H9 (cell line): Measurements from ENCODE around the gene NUP85. TPM values are rescaled to one million over a fixed set of nuclear protein-coding genes. Genes with fewer than 3 reads are reported as not detected.

Source experiments
- DNase-seq: peaks from one replicate; pipeline ENCODE4 v3.0.0-alpha.2; 2017
- H2AFZ ChIP-seq: one replicate; pipeline ENCODE4 v1.6.1; 2013; ENCODE audit warnings: mild to moderate bottlenecking, low read length, control low read depth, moderate library complexity
- H2AK5ac ChIP-seq: 2 replicates; pipeline ENCODE4 v1.6.1; 2013; ENCODE audit warnings: low read length, control low read depth, mixed read lengths; ENCODE audit not compliant: insufficient read length
- H2BK120ac ChIP-seq: one replicate; pipeline ENCODE4 v1.6.1; 2013; ENCODE audit warnings: low read depth, mild to moderate bottlenecking, low read length, control low read depth, inconsistent platforms; ENCODE audit not compliant: poor library complexity, severe bottlenecking
- H2BK12ac ChIP-seq: 2 replicates; pipeline ENCODE4 v1.6.1; 2013; ENCODE audit warnings: low read length, control low read depth, mixed read lengths, low read depth; ENCODE audit not compliant: insufficient read length
- H2BK15ac ChIP-seq: 2 replicates; pipeline ENCODE4 v1.6.1; 2013; ENCODE audit warnings: low read depth, low read length, control low read depth
- H2BK20ac ChIP-seq: one replicate; pipeline ENCODE4 v1.6.1; 2013; ENCODE audit warnings: low read depth, mild to moderate bottlenecking, low read length, control low read depth, inconsistent platforms; ENCODE audit not compliant: poor library complexity, severe bottlenecking
- H2BK5ac ChIP-seq: 2 replicates; pipeline ENCODE4 v1.6.1; 2013; ENCODE audit warnings: low read length, control low read depth, mixed read lengths; ENCODE audit not compliant: insufficient read length
- H3K14ac ChIP-seq: 2 replicates; pipeline ENCODE4 v1.6.1; 2013; ENCODE audit warnings: low read length, control low read depth; ENCODE audit not compliant: insufficient read depth
- H3K18ac ChIP-seq: 2 replicates; pipeline ENCODE4 v1.6.1; 2013; ENCODE audit warnings: low read depth, mild to moderate bottlenecking, mixed read lengths, low read length, control low read depth; ENCODE audit not compliant: insufficient read length
- H3K23ac ChIP-seq: 2 replicates; pipeline ENCODE4 v1.6.1; 2013; ENCODE audit warnings: low read length, control low read depth, mixed read lengths, low read depth; ENCODE audit not compliant: insufficient read length
- H3K23me2 ChIP-seq: 2 replicates; pipeline ENCODE4 v1.6.1; 2013; ENCODE audit warnings: low read depth, mild to moderate bottlenecking, mixed read lengths, low read length, control low read depth; ENCODE audit not compliant: insufficient read length, poor library complexity, severe bottlenecking
- H3K27ac ChIP-seq: 2 replicates; pipeline ENCODE4 v1.5.1; 2013; ENCODE audit warnings: low read length, control low read depth, mixed read lengths, low read depth; ENCODE audit not compliant: insufficient read length
- H3K27me3 ChIP-seq: 2 replicates; pipeline ENCODE4 v1.6.1; 2013; ENCODE audit warnings: low read length, control low read depth, inconsistent platforms; ENCODE audit not compliant: insufficient read depth
- H3K4ac ChIP-seq: 2 replicates; pipeline ENCODE4 v1.6.1; 2013; ENCODE audit warnings: low read depth, mild to moderate bottlenecking, control low read depth, inconsistent platforms, low read length, moderate library complexity
- H3K4me1 ChIP-seq: 2 replicates; pipeline ENCODE4 v1.6.1; 2013; ENCODE audit warnings: low read length, control low read depth, inconsistent platforms; ENCODE audit not compliant: insufficient read depth
- H3K4me2 ChIP-seq: 2 replicates; pipeline ENCODE4 v1.6.1; 2013; ENCODE audit warnings: low read length, control low read depth, mixed read lengths; ENCODE audit not compliant: insufficient read length, insufficient read depth
- H3K56ac ChIP-seq: 2 replicates; pipeline ENCODE4 v1.6.1; 2013; ENCODE audit warnings: low read depth, mild to moderate bottlenecking, mixed read lengths, low read length, control low read depth; ENCODE audit not compliant: insufficient read length
- H3K79me1 ChIP-seq: 2 replicates; pipeline ENCODE4 v1.6.1; 2013; ENCODE audit warnings: low read depth, mild to moderate bottlenecking, moderate library complexity, low read length, control low read depth, inconsistent platforms; ENCODE audit not compliant: insufficient read depth, poor library complexity, severe bottlenecking
- H3K79me2 ChIP-seq: 2 replicates; pipeline ENCODE4 v1.6.1; 2013; ENCODE audit warnings: low read length, control low read depth, inconsistent platforms; ENCODE audit not compliant: insufficient read depth
- H3K9ac ChIP-seq: 2 replicates; pipeline ENCODE4 v1.6.1; 2013; ENCODE audit warnings: low read length, control low read depth, mixed read lengths; ENCODE audit not compliant: insufficient read length; ENCODE audit errors: extremely low read depth
- H3K9me3 ChIP-seq: one replicate; pipeline ENCODE4 v1.6.1; 2013; ENCODE audit warnings: low read depth, low read length, inconsistent platforms; ENCODE audit not compliant: control insufficient read depth
- H3T11ph ChIP-seq: one replicate; pipeline ENCODE4 v1.6.1; 2013; ENCODE audit warnings: mild to moderate bottlenecking, low read length, control low read depth, inconsistent platforms
- H4K20me1 ChIP-seq: one replicate; pipeline ENCODE4 v1.6.1; 2013; ENCODE audit not compliant: control insufficient read depth, insufficient read length, insufficient read depth
- H4K5ac ChIP-seq: 2 replicates; pipeline ENCODE4 v1.6.1; 2013; ENCODE audit warnings: low read depth, mild to moderate bottlenecking, mixed read lengths, low read length, control low read depth; ENCODE audit not compliant: insufficient read length
- H4K8ac ChIP-seq: replicated peaks from 2 replicates; pipeline ENCODE4 v1.6.1; 2013; ENCODE audit warnings: low read length, control low read depth, mixed read lengths, low read depth; ENCODE audit not compliant: insufficient read length
- H4K91ac ChIP-seq: 2 replicates; pipeline ENCODE4 v1.6.1; 2013; ENCODE audit warnings: low read depth, mild to moderate bottlenecking, moderate library complexity, mixed read lengths, low read length, control low read depth; ENCODE audit not compliant: insufficient read length
- H3K27ac Mint-ChIP-seq, 3 experiments: 2 replicates in 2 of 3; 3 replicates in 1 of 3; pipeline ENCODE4 v1.8.0; 2020 to 2021; ENCODE audit warnings: mixed read lengths in 3 of 3, mild to moderate bottlenecking in 1 of 3, moderate library complexity in 1 of 3
- H3K27me3 Mint-ChIP-seq: 2 replicates; pipeline ENCODE4 v1.8.0; 2021; ENCODE audit warnings: low read depth, mild to moderate bottlenecking, moderate library complexity, mixed read lengths
- H3K36me3 Mint-ChIP-seq, 3 experiments: 2 replicates in 2 of 3; 3 replicates in 1 of 3; pipeline ENCODE4 v1.8.0; 2020 to 2021; ENCODE audit warnings: low read depth in 3 of 3, mixed read lengths in 3 of 3; ENCODE audit not compliant: insufficient read depth in 1 of 3
- H3K4me1 Mint-ChIP-seq, 2 experiments: 2 replicates each; pipeline ENCODE4 v1.8.0; 2020; ENCODE audit warnings: mixed read lengths in 2 of 2
- H3K4me3 Mint-ChIP-seq, 2 experiments: 2 replicates in 1 of 2; 3 replicates in 1 of 2; pipeline ENCODE4 v1.8.0; 2020 to 2021; ENCODE audit warnings: mild to moderate bottlenecking in 2 of 2, mixed read lengths in 2 of 2, moderate library complexity in 1 of 2
- H3K9me3 Mint-ChIP-seq, 2 experiments: 2 replicates in 1 of 2; 3 replicates in 1 of 2; pipeline ENCODE4 v1.8.0; 2020; ENCODE audit warnings: mild to moderate bottlenecking in 2 of 2, mixed read lengths in 2 of 2, moderate library complexity in 1 of 2
- whole genome bisulfite sequencing: extraction: QIAGEN DNeasy Blood & Tissue Kit; methylation state at CpG from one replicate; pipeline ENCODE4 v1.1.7; 2013; ENCODE audit warnings: missing lambda C conversion rate, low lambda C conversion rate, mixed read lengths; ENCODE audit not compliant: insufficient read length; ENCODE audit errors: extremely low coverage; 5-methylcytosine and 5-hydroxymethylcytosine counted together
- total RNA-seq: library from RNA; stranded (reverse); gene quantifications from 2 replicates; pipeline ENCODE4 v1.2.1, GENCODE V29; 2021
- TF ChIP-seq, protein P1 (sequence below): fragments of 200-600 bp; sonication (generic); conservative IDR thresholded peaks from 3 replicates; pipeline ENCODE4 v1.8.0; 2021; ENCODE audit warnings: antibody characterized with exemption, mild to moderate bottlenecking

Gene NUP85
- total RNA-seq, 1 experiment from 2014 or later, result 145 TPM

DNA sequence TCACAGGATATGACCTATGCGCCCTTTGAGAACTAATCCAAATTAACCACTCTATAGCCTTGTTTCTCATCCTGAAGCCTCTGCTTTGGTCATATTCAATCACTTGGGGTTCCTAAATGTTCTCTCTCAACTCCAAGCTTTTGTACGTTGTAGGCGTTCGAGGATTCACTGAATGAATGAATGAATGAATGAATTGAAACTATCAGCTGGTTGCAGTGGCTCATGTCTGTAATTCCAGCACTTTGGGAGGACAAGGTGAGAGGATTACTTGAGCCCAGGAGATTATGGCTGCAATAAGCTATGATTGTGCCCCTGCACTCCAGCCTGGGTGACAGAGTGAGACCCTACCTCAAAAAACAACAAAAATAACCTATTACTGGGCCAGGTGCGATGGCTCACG, 16.9 kb upstream of the NUP85 start:
- Histone ChIP-seq H2BK5ac (no peak overlapping the region), H2BK12ac (no peak overlapping the region), H3K23ac (no peak overlapping the region), H3K56ac (no peak overlapping the region), H3K23me2 (no peaks in the 10 kb centered on the region), H3K4ac (no peak overlapping the region), H3K4me2 (no peak overlapping the region), H4K8ac (no peak overlapping the region), H4K5ac (no peak overlapping the region), H3K27ac (no peak overlapping the region), H2BK120ac (no peak overlapping the region), H3K79me1 (no peaks in the 10 kb centered on the region), H3K4me1 (no peaks in the 10 kb centered on the region), H3K9me3 (no peaks in the 10 kb centered on the region), H4K91ac (no peak overlapping the region), H3K18ac (no peak overlapping the region), H4K20me1 (no peaks in the 10 kb centered on the region), H2BK15ac (no peak overlapping the region), H2AFZ (no peak overlapping the region), H3K27me3 (no peaks in the 10 kb centered on the region), H3T11ph (no peak overlapping the region), H2BK20ac (no peak overlapping the region), H2AK5ac (no peak overlapping the region), H3K79me2 (no peaks in the 10 kb centered on the region), H3K14ac (no peak overlapping the region), H3K9ac (no peak overlapping the region)
- H3K4me1 Mint-ChIP-seq, result peaks cover 7 to 8% of the 10 kb centered on the region in 2 experiments
- peaks cover 0 to 2% (median 0%) of the 10 kb centered on the region in 3 experiments; a peak in 2 of 7 replicates for H3K36me3 Mint-ChIP-seq
- H3K4me3 Mint-ChIP-seq, result no peak overlapping the region
- DNase-seq, result no peak
- H3K9me3 Mint-ChIP-seq, result no peaks in the 10 kb centered on the region
- no CpG with 5 or more reads among the region's 6 CpGs for WGBS
- H3K27ac Mint-ChIP-seq, result no peak overlapping the region
- H3K27me3 Mint-ChIP-seq, result no peaks in the 10 kb centered on the region; the same call in 1 of the 2 replicates
- TF ChIP-seq, protein P1, sequence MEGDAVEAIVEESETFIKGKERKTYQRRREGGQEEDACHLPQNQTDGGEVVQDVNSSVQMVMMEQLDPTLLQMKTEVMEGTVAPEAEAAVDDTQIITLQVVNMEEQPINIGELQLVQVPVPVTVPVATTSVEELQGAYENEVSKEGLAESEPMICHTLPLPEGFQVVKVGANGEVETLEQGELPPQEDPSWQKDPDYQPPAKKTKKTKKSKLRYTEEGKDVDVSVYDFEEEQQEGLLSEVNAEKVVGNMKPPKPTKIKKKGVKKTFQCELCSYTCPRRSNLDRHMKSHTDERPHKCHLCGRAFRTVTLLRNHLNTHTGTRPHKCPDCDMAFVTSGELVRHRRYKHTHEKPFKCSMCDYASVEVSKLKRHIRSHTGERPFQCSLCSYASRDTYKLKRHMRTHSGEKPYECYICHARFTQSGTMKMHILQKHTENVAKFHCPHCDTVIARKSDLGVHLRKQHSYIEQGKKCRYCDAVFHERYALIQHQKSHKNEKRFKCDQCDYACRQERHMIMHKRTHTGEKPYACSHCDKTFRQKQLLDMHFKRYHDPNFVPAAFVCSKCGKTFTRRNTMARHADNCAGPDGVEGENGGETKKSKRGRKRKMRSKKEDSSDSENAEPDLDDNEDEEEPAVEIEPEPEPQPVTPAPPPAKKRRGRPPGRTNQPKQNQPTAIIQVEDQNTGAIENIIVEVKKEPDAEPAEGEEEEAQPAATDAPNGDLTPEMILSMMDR, result no peak
